OCI-LY3 (cell line): Measurements from ENCODE around the gene PACS2.

Experiments used
- EZH2phosphoT487 ChIP-seq: fragments of 200-600 bp; shearing (Covaris generic); IDR thresholded peaks from 2 replicates; pipeline ENCODE4 v1.6.1; 2018; ENCODE audit warnings: antibody characterized with exemption, mixed run types, low read depth
- TF ChIP-seq, protein P1 (sequence below): fragments of 200-600, 300-600 bp; sonication (generic); IDR thresholded peaks from 2 replicates; pipeline ENCODE4 v1.5.1; 2014; ENCODE audit warnings: antibody characterized with exemption, low read length, low read depth

DNA sequence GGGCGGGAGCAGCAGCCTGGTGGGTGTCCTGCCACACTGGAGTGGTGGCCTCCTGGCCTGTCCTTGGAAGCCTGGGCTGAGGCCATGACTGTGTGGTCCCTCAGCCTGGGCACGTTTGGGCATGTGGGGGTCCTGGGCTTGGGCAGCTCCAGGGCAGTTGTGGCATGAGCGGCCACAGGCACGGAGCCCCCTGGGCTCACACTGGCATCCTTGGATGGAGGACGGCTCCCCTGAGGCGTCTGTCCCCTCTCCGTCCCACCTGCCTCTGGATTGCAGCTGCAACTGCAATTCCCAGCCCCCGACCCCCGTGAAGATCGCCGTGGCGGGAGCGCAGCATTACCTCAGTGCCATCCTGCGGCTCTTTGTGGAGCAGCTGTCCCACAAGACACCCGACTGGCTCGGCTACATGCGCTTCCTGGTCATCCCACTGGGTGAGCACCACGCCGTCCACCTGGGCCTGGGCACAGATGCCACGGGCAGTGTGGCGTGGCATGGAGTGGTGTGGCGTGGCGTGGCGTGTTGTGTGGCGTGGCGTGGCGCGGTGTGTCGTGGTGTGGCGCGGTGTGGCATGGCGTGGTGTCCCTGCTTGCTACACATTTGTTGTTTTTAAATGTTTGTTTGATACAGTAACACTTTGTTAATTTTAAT, 68.7 kb downstream of the PACS2 start:
- TF ChIP-seq, protein P1, sequence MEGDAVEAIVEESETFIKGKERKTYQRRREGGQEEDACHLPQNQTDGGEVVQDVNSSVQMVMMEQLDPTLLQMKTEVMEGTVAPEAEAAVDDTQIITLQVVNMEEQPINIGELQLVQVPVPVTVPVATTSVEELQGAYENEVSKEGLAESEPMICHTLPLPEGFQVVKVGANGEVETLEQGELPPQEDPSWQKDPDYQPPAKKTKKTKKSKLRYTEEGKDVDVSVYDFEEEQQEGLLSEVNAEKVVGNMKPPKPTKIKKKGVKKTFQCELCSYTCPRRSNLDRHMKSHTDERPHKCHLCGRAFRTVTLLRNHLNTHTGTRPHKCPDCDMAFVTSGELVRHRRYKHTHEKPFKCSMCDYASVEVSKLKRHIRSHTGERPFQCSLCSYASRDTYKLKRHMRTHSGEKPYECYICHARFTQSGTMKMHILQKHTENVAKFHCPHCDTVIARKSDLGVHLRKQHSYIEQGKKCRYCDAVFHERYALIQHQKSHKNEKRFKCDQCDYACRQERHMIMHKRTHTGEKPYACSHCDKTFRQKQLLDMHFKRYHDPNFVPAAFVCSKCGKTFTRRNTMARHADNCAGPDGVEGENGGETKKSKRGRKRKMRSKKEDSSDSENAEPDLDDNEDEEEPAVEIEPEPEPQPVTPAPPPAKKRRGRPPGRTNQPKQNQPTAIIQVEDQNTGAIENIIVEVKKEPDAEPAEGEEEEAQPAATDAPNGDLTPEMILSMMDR: no peak
- no peak for TF ChIP-seq EZH2phosphoT487
